ENCODE results near the gene CTSV.
"Not testable (repeated sequence)": the region's sequence is repeated elsewhere in the genome, so short reads cannot be mapped to it uniquely, and the experiment has no call there.

CTSV gene

GRCh38 chr9:96999733-97000132 lies 39.2 kb downstream of the CTSV start:
- ATAC-seq: not testable (repeated sequence)

DNA sequence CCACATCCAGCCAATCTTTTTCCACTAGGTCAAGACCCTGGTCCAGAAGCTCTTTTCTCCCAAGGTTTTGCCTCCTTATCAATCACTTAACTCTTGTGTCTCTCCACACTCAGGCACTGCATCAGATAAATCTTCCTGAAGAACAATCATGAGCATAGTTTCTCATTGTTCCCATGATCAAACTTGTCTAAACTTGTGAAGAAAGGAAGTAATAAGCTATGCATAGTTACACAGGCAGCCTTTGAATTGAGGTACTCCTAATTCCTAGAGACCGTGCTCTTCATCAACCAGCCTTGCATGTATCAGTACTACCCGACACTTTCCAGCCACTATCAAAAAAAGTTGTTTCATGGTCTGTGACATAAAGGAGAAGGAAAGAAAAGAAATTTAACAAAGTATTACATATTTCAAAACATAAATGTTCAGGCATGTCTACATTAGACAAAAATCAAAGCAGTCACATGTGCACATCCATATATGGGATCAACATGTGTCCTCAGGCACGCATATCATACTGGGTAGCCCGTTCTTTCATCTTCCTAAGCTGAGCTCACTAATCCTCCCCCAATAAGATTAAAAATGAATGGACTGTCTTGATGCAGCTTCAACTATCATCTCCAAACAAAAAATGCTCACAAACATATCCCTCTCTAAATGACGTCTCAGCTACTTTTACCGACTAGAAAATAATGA lies 41.8 kb downstream of the CTSV start:
- ATAC-seq: not testable (repeated sequence)

GRCh38 chr9:96994531-96995016 lies 44.4 kb downstream of the CTSV start:
- 0 out of 3 replicates have a peak, but pooled peaks have one; percentile 19 for ATAC-seq

DNA sequence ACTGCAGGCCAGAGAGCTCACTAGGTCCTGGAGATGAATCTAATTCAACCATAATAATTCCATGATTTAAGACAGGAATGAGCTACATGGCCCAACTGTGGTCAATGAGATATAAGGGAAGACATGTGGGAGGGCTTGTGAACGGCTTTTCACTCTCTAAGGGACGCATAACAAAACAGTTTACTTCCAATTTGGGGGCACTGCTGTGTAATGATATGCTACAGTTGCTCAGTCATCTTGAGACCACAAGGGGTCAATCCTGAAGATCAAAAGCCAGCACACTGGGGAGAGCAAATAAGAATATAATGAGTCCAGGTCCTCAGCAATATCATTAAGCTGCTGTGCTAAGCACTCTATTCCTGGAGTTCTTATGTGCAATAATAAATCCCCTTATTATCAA lies 46.6 kb downstream of the CTSV start:
- not testable (repeated sequence) for ATAC-seq

- not testable (repeated sequence) for ATAC-seq
Measured at GRCh38 chr9:96989747-96990318, 49.1 kb downstream of the CTSV start.

DNA sequence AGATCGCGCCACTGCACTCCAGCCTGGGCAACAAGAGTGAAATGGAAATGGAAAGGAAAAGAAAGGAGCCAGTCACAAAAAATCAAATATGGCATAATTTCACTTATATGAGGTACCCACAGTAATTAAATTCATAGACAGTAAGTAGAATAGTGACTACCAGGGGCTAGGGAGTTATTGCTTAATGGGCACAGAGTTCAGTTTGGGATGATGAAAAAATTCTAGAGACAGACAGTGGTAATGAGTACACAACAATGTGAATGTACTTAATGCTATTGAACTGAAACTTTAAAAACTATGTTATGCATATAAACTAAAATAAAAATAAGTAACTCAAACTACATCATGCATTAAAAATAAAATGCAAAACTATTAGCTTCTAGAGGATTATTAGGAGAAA lies 54.1 kb downstream of the CTSV start:
- ATAC-seq: not testable (repeated sequence)

GRCh38 chr9:96984139-96984538 lies 54.8 kb downstream of the CTSV start:
- not testable (repeated sequence) for ATAC-seq

- ATAC-seq: not testable (repeated sequence)
Measured at GRCh38 chr9:96983496-96984122, 55.3 kb downstream of the CTSV start.

All from SK-N-SH treated with all-trans-retinoic acid at 6 μM for 48 hours (cell line).